Limb (tissue), 2 donors: ENCODE results near the gene DPT.

Source experiments
- DNase-seq, 2 donors: peaks; one replicate each; pipeline ENCODE4 v3.0.0-alpha.2; 2016; ENCODE audit errors: extremely low spot score in 2 of 2

The DPT gene

GRCh38 chr1:168700575-168701268 lies 28.3 kb downstream of the DPT start:
- DNase-seq, result no peak

- DNase-seq, result no peak
Measured at GRCh38 chr1:168698453-168698852, 30.6 kb downstream of the DPT start.

- DNase-seq, result no peak
Measured at GRCh38 chr1:168697356-168698126, 31.5 kb downstream of the DPT start.

GRCh38 chr1:168696125-168696760 lies 32.8 kb downstream of the DPT start:
- DNase-seq, result no peak

GRCh38 chr1:168693872-168694238 lies 35.2 kb downstream of the DPT start:
- DNase-seq, result no peak

- DNase-seq, result no peak
Measured at GRCh38 chr1:168693197-168693871, 35.7 kb downstream of the DPT start.

GRCh38 chr1:168692472-168692871 lies 36.5 kb downstream of the DPT start:
- DNase-seq, result no peak

- no peak for DNase-seq
Measured at GRCh38 chr1:168691541-168691940, 37.5 kb downstream of the DPT start.

GRCh38 chr1:168689726-168690602 lies 39.0 kb downstream of the DPT start:
- DNase-seq, result no peak

- no peak for DNase-seq
Measured at GRCh38 chr1:168689327-168689657, 39.7 kb downstream of the DPT start.

- DNase-seq, result no peak
Measured at GRCh38 chr1:168688644-168689326, 40.2 kb downstream of the DPT start.

GRCh38 chr1:168687816-168688215 lies 41.2 kb downstream of the DPT start:
- DNase-seq, result no peak

GRCh38 chr1:168686666-168687065 lies 42.3 kb downstream of the DPT start:
- no peak for DNase-seq

GRCh38 chr1:168683871-168684270 lies 45.1 kb downstream of the DPT start:
- DNase-seq, result no peak

GRCh38 chr1:168676861-168677260 lies 52.1 kb downstream of the DPT start:
- no peak for DNase-seq

- no peak for DNase-seq
Measured at GRCh38 chr1:168676029-168676812, 52.8 kb downstream of the DPT start.

GRCh38 chr1:168673974-168674683 lies 54.9 kb downstream of the DPT start:
- no peak for DNase-seq

- no peak for DNase-seq
Measured at GRCh38 chr1:168672278-168672677, 56.7 kb downstream of the DPT start.

- DNase-seq, result no peak
Measured at GRCh38 chr1:168671782-168672181, 57.2 kb downstream of the DPT start.
